GM12878 (cell line): Measurements from ENCODE around the gene EYS.

Experiments used
- ATF7 ChIP-seq: fragments of 450-650 bp; IDR thresholded peaks from 2 replicates; pipeline ENCODE4 v1.6.1; 2016; ENCODE audit warnings: low read depth, mild to moderate bottlenecking
- CREB1 ChIP-seq: IDR thresholded peaks from 2 replicates; pipeline ENCODE4 v1.6.1; 2012; ENCODE audit warnings: low read depth, mild to moderate bottlenecking, inconsistent platforms
- EZH2 ChIP-seq: IDR thresholded peaks from 2 replicates; pipeline ENCODE4 v1.6.1; 2012; ENCODE audit warnings: low read depth, mild to moderate bottlenecking, control low read depth, inconsistent platforms, low read length, borderline replicate concordance; ENCODE audit not compliant: control insufficient read depth
- GABPA ChIP-seq: IDR thresholded peaks from 2 replicates; pipeline ENCODE4 v1.6.1; 2014; ENCODE audit warnings: antibody characterized with exemption, low read depth, mild to moderate bottlenecking, inconsistent platforms
- JUND ChIP-seq: IDR thresholded peaks from 2 replicates; pipeline ENCODE4 v1.6.1; 2012; ENCODE audit warnings: low read depth, mild to moderate bottlenecking, low read length, improper control_type of control experiment, moderate library complexity
- KDM1A ChIP-seq: fragments of 200-600 bp; sonication (generic); IDR thresholded peaks from 2 replicates; pipeline ENCODE4 v1.6.1; 2016; ENCODE audit warnings: borderline replicate concordance
- MYC ChIP-seq: IDR thresholded peaks from 2 replicates; pipeline ENCODE4 v1.6.1; 2011; ENCODE audit warnings: mild to moderate bottlenecking, low read length, moderate library complexity, inconsistent platforms; ENCODE audit not compliant: insufficient read depth, insufficient replicate concordance, insufficient read length, severe bottlenecking
- NFYB ChIP-seq: IDR thresholded peaks from 2 replicates; pipeline ENCODE4 v1.6.1; 2011; ENCODE audit warnings: low read depth, mild to moderate bottlenecking, low read length, improper control_type of control experiment, moderate library complexity; ENCODE audit not compliant: insufficient read depth
- POLR2A ChIP-seq: IDR thresholded peaks from 2 replicates; pipeline ENCODE4 v1.6.1; 2011; ENCODE audit warnings: low read depth, mild to moderate bottlenecking, low read length
- RELA ChIP-seq: fragments of 450-650 bp; IDR thresholded peaks from 2 replicates; pipeline ENCODE4 v1.8.0; 2014; ENCODE audit warnings: borderline replicate concordance; ENCODE audit not compliant: partially characterized antibody
- SMAD1 ChIP-seq: fragments of 450-650 bp; IDR thresholded peaks from 2 replicates; pipeline ENCODE4 v1.6.1; 2018; ENCODE audit warnings: mild to moderate bottlenecking, low read depth; ENCODE audit not compliant: partially characterized antibody
- TBL1XR1 ChIP-seq: IDR thresholded peaks from 2 replicates; pipeline ENCODE4 v1.6.1; 2012; ENCODE audit warnings: low read depth, low read length, improper control_type of control experiment
- TF ChIP-seq, protein P1 (sequence below), 3 experiments: IDR thresholded peaks in 2 of 3; conservative IDR thresholded peaks in 1 of 3; 2 replicates each; pipeline ENCODE4 v1.5.1; 2011; ENCODE audit warnings: low read depth in 3 of 3, low read length in 3 of 3, mild to moderate bottlenecking in 3 of 3, control low read depth in 2 of 3, moderate library complexity in 2 of 3, inconsistent platforms in 1 of 3, mixed read lengths in 1 of 3; ENCODE audit not compliant: control insufficient read depth in 2 of 3, insufficient read depth in 1 of 3; ENCODE audit errors: extremely low read depth in 1 of 3
- TF ChIP-seq, protein P2 (sequence below): IDR thresholded peaks from 2 replicates; pipeline ENCODE4 v1.6.1; 2011; ENCODE audit warnings: mild to moderate bottlenecking, low read depth, low read length, moderate library complexity; ENCODE audit not compliant: insufficient replicate concordance

DNA sequence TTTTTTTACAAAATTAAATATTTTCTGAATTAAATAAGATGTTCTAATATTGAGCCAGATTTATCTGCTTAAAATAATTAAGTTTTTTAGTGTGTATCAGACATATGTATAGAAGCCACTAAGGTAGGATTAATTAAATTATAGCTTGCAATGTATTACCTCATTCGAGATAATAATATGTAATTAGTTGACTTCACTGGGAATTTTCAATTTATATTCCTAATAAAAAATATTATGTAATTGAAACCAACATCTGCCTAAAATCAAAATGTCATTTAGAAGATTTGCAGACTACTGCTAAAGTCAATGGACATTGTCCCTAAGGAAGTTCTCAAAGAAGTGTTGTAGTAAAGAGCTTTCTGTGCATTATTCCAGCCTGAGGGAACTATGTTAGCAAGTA lies 254.7 kb downstream of the EYS start:
- TF ChIP-seq TBL1XR1 (no peak), JUND (no peak), GABPA (no peak), NFYB (no peak), KDM1A (no peak), ATF7 (no peak), RELA (no peak), POLR2A (no peak), CREB1 (no peak), MYC (no peak), SMAD1 (no peak), EZH2 (no peak)
- TF ChIP-seq, protein P1, sequence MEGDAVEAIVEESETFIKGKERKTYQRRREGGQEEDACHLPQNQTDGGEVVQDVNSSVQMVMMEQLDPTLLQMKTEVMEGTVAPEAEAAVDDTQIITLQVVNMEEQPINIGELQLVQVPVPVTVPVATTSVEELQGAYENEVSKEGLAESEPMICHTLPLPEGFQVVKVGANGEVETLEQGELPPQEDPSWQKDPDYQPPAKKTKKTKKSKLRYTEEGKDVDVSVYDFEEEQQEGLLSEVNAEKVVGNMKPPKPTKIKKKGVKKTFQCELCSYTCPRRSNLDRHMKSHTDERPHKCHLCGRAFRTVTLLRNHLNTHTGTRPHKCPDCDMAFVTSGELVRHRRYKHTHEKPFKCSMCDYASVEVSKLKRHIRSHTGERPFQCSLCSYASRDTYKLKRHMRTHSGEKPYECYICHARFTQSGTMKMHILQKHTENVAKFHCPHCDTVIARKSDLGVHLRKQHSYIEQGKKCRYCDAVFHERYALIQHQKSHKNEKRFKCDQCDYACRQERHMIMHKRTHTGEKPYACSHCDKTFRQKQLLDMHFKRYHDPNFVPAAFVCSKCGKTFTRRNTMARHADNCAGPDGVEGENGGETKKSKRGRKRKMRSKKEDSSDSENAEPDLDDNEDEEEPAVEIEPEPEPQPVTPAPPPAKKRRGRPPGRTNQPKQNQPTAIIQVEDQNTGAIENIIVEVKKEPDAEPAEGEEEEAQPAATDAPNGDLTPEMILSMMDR (IDR thresholded peaks at IDR 0.05 in 2 of 3, conservative IDR thresholded peaks at IDR 0.05 in 1 of 3; ENCODE audit: control insufficient read depth in 2 of 3, extremely low read depth in 1 of 3, insufficient read depth in 1 of 3, low read depth in 3 of 3, low read length in 3 of 3): no peak
- TF ChIP-seq, protein P2, sequence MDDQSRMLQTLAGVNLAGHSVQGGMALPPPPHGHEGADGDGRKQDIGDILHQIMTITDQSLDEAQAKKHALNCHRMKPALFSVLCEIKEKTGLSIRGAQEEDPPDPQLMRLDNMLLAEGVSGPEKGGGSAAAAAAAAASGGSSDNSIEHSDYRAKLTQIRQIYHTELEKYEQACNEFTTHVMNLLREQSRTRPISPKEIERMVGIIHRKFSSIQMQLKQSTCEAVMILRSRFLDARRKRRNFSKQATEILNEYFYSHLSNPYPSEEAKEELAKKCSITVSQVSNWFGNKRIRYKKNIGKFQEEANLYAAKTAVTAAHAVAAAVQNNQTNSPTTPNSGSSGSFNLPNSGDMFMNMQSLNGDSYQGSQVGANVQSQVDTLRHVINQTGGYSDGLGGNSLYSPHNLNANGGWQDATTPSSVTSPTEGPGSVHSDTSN: no peak
